ENCODE measurements around the gene F7. TPM values are rescaled to one million over a fixed set of nuclear protein-coding genes. Genes with fewer than 3 reads are reported as not detected.
"Not testable (repeated sequence)": the region's sequence is repeated elsewhere in the genome, so short reads cannot be mapped to it uniquely, and the experiment has no call there.

F7 gene
- total RNA-seq, 1 donor from 2014 or later, result 7.3 TPM

GRCh38 chr13:113077566-113077952, 28.0 kb upstream of the F7 start:
- Mint-ChIP-seq H3K36me3 (ENCODE audit: insufficient read depth) (peaks cover 21% of the 10 kb centered on the region), H3K4me1 (ENCODE audit: low read depth) (peaks cover 2% of the 10 kb centered on the region), H3K27ac (no peak overlapping the region), H3K4me3 (ENCODE audit: low read depth) (no peak overlapping the region), H3K27me3 (no peaks in the 10 kb centered on the region), H3K9me3 (ENCODE audit: low read depth) (no peaks in the 10 kb centered on the region)
- TF ChIP-seq CTCF (IDR thresholded peaks at IDR 0.05; ENCODE audit: unreplicated experiment), result no peak
- no peak for DNase-seq (ENCODE audit: low spot score, unreplicated experiment)

- peaks cover 16% of the 10 kb centered on the region for H3K36me3 Mint-ChIP-seq (ENCODE audit: insufficient read depth)
Measured at GRCh38 chr13:113077953-113078901, 27.4 kb upstream of the F7 start.

GRCh38 chr13:113078902-113079780, 26.4 kb upstream of the F7 start:
- no peak for DNase-seq (ENCODE audit: low spot score, unreplicated experiment)
- Mint-ChIP-seq H3K36me3 (ENCODE audit: insufficient read depth) (peaks cover 13% of the 10 kb centered on the region), H3K27ac (no peak overlapping the region), H3K9me3 (ENCODE audit: low read depth) (no peaks in the 10 kb centered on the region), H3K4me1 (ENCODE audit: low read depth) (no peaks in the 10 kb centered on the region), H3K27me3 (no peaks in the 10 kb centered on the region), H3K4me3 (ENCODE audit: low read depth) (no peak overlapping the region)
- no peak for TF ChIP-seq CTCF (IDR thresholded peaks at IDR 0.05; ENCODE audit: unreplicated experiment)

More at GRCh38 chr13:113077953-113078901, 27.4 kb upstream of the F7 start:
- H3K27ac Mint-ChIP-seq, result no peak overlapping the region
- H3K4me1 Mint-ChIP-seq (ENCODE audit: low read depth), result peaks cover 2% of the 10 kb centered on the region
- H3K4me3 Mint-ChIP-seq (ENCODE audit: low read depth), result no peak overlapping the region
- no peaks in the 10 kb centered on the region for H3K9me3 Mint-ChIP-seq (ENCODE audit: low read depth)
- DNase-seq (ENCODE audit: low spot score, unreplicated experiment), result no peak
- TF ChIP-seq CTCF (IDR thresholded peaks at IDR 0.05; ENCODE audit: unreplicated experiment), result no peak
- no peaks in the 10 kb centered on the region for H3K27me3 Mint-ChIP-seq

- not testable (repeated sequence) for H3K9me3 Mint-ChIP-seq (ENCODE audit: low read depth); H3K4me3 Mint-ChIP-seq (ENCODE audit: low read depth); DNase-seq (ENCODE audit: low spot score, unreplicated experiment); H3K27me3 Mint-ChIP-seq; H3K4me1 Mint-ChIP-seq (ENCODE audit: low read depth); H3K27ac Mint-ChIP-seq
- H3K36me3 Mint-ChIP-seq (ENCODE audit: insufficient read depth), result peaks cover 11% of the 10 kb centered on the region
Measured at GRCh38 chr13:113079781-113080080, 25.9 kb upstream of the F7 start.

GRCh38 chr13:113080361-113080831, 25.2 kb upstream of the F7 start:
- DNase-seq (ENCODE audit: low spot score, unreplicated experiment), result no peak
- no peak overlapping the region for H3K27ac Mint-ChIP-seq
- peaks cover 11% of the 10 kb centered on the region for H3K36me3 Mint-ChIP-seq (ENCODE audit: insufficient read depth)
- no peak for TF ChIP-seq CTCF (IDR thresholded peaks at IDR 0.05; ENCODE audit: unreplicated experiment)
- no peaks in the 10 kb centered on the region for H3K27me3 Mint-ChIP-seq
- no peak overlapping the region for H3K4me3 Mint-ChIP-seq (ENCODE audit: low read depth)
- H3K9me3 Mint-ChIP-seq (ENCODE audit: low read depth), result no peaks in the 10 kb centered on the region
- H3K4me1 Mint-ChIP-seq (ENCODE audit: low read depth), result no peaks in the 10 kb centered on the region

Measured in progenitor cell of endocrine pancreas (in vitro differentiated cells).